Measurements from ENCODE around the gene ICAM1.

Gene ICAM1

GRCh38 chr19:10295305-10295846 lies 24.5 kb downstream of the ICAM1 start:
- DNase-seq, result no peak

- no peak for DNase-seq
These were observed 25.1 kb downstream of the ICAM1 start for GRCh38 chr19:10295847-10296591.

GRCh38 chr19:10299545-10300458 lies 28.9 kb downstream of the ICAM1 start:
- DNase-seq, result no peak

- DNase-seq, result peak; percentile 76
These were observed 34.4 kb downstream of the ICAM1 start for GRCh38 chr19:10305139-10305806.

- DNase-seq, result no peak
These were observed 35.4 kb downstream of the ICAM1 start for GRCh38 chr19:10306327-10306726.

GRCh38 chr19:10309423-10309822 lies 38.5 kb downstream of the ICAM1 start, which contains the start of gene ZGLP1:
TSS of gene ZGLP1 (minus strand) at chr19:10309815.
- DNase-seq, result no peak

- DNase-seq, result peak; percentile 83
These were observed 44.7 kb downstream of the ICAM1 start, which contains the start of gene FDX2 for GRCh38 chr19:10315335-10316214. TSS of gene FDX2 (minus strand) at chr19:10316015. CDS start at chr19:10315996, 19 bp downstream.

GRCh38 chr19:10316229-10317044 lies 45.5 kb downstream of the ICAM1 start:
- DNase-seq, result no peak

- no peak for DNase-seq
These were observed 46.3 kb downstream of the ICAM1 start for GRCh38 chr19:10317045-10317856.

GRCh38 chr19:10317857-10318462 lies 47.0 kb downstream of the ICAM1 start:
- no peak for DNase-seq

- no peak for DNase-seq
These were observed 48.1 kb downstream of the ICAM1 start for GRCh38 chr19:10318807-10319682.

- DNase-seq, result no peak
These were observed 49.9 kb downstream of the ICAM1 start for GRCh38 chr19:10320602-10321416.

- no peak for DNase-seq
These were observed 50.5 kb downstream of the ICAM1 start for GRCh38 chr19:10321417-10321797.

GRCh38 chr19:10321874-10322835 lies 51.2 kb downstream of the ICAM1 start:
- DNase-seq, result no peak

- no peak for DNase-seq
These were observed 54.8 kb downstream of the ICAM1 start for GRCh38 chr19:10325732-10326131.

GRCh38 chr19:10327793-10328192 lies 56.9 kb downstream of the ICAM1 start:
- DNase-seq, result no peak
